Left hindlimb (tissue), 1 donor: Measurements from ENCODE around the gene KAT8.
"Not testable (repeated sequence)": the region's sequence is repeated elsewhere in the genome, so short reads cannot be mapped to it uniquely, and the experiment has no call there.

Experiments
- DNase-seq: peaks from one replicate; pipeline ENCODE4 v3.0.0-alpha.2; 2018

Gene KAT8

DNA sequence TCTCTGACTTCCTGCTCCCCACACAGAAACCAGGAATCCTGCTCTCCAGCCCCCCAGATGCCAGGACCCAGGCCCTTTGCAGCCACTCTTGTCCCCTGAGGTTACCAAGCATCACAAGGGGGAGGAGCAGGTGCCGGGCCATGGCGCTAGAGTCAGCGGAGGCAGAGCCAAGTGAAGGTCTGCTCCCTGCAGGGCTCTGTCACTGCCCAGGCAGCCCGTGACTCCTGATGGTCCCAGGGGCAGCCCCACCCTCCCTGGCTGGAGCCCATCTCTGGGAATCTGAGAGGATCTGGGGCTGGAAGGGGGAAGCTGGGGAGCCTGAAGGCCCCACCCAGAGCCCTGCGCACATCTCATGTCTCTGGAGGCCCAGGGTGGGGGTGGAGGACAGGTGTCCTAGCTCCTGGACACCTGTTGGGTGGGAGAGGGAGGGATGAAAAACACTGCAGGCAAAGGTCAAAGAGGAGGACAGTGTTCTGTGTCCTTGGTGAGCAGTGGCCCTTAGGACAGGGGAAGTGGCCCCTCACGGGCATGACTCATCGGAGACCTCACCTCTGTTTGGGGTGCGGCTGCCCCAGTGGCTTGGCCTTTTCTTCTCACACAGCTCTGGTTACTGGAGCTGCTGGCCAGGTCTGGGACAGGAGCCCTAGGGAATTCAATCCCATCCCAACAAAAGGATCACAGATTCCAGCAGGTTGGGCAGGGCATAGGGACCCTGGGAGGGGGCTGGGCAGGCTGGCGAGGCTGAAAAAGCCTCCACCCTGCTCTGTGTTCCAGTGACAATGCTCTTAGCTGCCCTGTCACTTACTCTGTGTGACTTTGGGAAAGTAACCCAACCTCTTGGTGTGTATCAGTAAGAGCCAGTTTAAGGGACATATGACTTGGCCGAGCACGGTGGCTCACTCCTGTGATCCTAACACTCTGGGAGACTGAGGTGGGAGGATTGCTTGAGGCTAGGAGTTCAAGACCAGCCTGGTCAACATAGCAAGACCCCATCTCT lies 32.7 kb downstream of the KAT8 start, which contains the start of gene PRSS36:
Gene PRSS36 (minus strand): TSS at position 173 of the 997 bp plus-strand sequence. CDS start 31 bp downstream, at position 142.
- no peak for DNase-seq

DNA sequence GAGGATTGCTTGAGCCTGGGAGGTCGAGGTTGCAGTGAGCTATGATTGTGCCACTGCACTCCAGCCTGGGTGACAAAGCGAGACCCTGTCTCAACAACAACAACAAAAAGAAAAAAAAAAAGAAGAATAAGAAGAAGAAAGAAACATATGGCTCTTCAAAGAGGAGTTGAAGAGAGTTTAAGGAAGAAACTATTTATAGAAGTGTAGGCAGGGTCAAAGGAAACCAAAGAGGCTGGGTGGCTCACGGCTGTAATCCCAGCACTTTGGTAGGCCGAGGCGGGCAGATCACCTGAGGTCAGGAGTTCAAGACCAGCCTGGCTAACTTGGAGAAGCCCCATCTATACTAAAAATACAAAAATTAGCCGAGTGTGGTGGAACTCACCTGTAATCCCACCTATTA lies 33.5 kb downstream of the KAT8 start:
- not testable (repeated sequence) for DNase-seq

DNA sequence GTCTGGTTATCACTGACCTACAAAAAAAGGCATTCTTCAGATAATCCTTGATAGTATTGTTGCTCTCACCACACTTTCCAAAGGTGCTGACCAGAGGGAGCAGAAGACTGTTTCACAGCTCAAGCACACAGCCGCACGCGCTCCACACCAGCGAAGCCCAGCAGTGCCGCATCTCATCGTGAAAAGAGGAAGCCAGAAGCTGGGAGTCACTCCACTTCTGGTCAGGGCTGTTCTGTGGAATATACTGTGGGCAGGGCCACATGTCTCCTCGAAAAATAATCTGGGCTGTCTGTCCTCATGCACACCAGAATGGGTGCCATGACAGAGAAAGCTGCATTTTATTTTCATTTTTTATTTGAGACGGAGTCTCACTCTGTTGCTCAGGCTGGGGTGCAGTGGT lies 39.7 kb downstream of the KAT8 start:
- DNase-seq: no peak

- DNase-seq: no peak
These were observed 49.9 kb downstream of the KAT8 start for GRCh38 chr16:31167315-31167714.

GRCh38 chr16:31168848-31169247 lies 51.4 kb downstream of the KAT8 start:
- DNase-seq: no peak

DNA sequence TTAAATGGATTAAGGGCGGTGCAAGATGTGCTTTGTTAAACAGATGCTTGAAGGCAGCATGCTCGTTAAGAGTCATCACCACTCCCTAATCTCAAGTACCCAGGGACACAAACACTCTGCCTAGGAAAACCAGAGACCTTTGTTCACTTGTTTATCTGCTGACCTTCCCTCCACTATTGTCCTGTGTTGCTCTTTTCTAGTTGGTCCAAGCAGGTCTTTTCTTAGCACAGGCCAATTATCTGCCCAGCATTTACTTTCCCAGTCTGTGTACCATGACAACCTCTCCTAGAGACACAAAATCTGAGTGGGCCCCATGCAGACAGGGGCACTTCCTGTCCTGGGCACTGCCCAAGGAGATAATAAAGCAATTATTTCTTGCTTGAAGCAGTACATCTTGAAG lies 52.6 kb downstream of the KAT8 start:
- DNase-seq: not testable (repeated sequence)

DNA sequence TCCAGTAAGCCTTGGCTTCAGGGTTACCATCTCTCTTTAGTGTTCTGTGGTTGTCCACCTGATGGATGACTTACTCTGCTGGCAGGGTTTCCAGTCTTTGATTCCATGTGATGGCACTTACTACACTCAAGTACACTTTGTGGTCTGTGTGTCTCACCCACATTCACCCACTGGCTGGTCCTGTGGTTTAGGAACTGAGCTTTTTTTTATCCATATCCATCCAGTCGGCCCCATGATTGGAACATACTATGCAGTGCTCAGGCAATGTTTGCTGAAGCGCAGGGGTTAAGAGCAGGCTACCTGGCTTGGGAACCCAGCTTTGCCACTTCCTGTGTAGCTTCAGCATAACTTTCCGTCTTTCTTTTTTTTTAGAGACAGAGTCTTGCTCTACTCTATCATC lies 59.7 kb downstream of the KAT8 start:
- DNase-seq: no peak

GRCh38 chr16:31179219-31179746 lies 61.8 kb downstream of the KAT8 start:
- DNase-seq: no peak

DNA sequence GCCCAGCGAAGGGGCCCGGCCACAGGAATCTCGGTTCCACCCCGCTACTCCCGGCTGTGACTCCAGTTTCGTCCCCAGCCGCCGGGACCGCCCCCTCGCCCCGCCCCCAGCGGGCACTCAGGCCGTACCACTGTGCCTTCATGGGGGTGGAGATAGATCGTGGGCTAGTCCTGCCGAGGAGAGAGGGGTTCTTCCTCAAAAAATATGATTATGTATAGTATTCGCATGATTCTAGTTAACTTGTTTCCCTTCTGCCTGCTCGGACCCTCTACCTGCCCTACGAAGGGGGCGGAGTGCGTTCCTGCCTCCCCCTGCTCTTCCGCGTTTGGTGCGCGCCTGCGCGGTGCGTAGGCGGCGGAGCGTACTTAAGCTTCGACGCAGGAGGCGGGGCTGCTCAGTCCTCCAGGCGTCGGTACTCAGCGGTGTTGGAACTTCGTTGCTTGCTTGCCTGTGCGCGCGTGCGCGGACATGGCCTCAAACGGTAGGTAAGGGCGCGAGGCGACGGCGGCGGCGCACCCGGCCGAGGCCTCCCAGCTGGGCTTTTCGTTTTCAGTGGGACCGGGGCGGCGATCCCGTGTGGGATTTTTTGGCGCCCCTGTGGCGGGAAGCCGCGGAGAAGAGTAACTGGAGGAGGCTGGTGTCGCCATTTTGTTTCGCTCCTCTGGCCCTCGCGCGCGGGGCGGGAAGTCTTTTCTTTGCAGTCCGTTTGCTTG lies 62.4 kb downstream of the KAT8 start, which contains the start of gene FUS:
Gene FUS (plus strand): TSS at position 393 of the 713 bp plus-strand sequence. CDS start 76 bp downstream, at position 469.
- DNase-seq: peak; percentile 93
